GM10266 (cell line): ENCODE data around the gene DIRAS3.
"Not testable (repeated sequence)": the region's sequence is repeated elsewhere in the genome, so short reads cannot be mapped to it uniquely, and the experiment has no call there.

ENCODE experiments used
- DNase-seq: peaks from one replicate; pipeline ENCODE4 v3.0.0; 2012; ENCODE audit errors: extremely low spot score
- CTCF ChIP-seq: IDR thresholded peaks from 2 replicates; pipeline ENCODE4 v1.5.1; 2012; ENCODE audit warnings: mild to moderate bottlenecking, low read depth; ENCODE audit not compliant: control insufficient read depth, insufficient read depth; ENCODE audit errors: missing control alignments

Gene DIRAS3

GRCh38 chr1:68016381-68016780 lies 34.0 kb downstream of the DIRAS3 start:
- TF ChIP-seq CTCF, result no peak
- no peak for DNase-seq

GRCh38 chr1:68015971-68016370 lies 34.5 kb downstream of the DIRAS3 start:
- TF ChIP-seq CTCF, result no peak
- DNase-seq, result no peak

GRCh38 chr1:68015369-68015768 lies 35.1 kb downstream of the DIRAS3 start:
- TF ChIP-seq CTCF, result no peak

DNA sequence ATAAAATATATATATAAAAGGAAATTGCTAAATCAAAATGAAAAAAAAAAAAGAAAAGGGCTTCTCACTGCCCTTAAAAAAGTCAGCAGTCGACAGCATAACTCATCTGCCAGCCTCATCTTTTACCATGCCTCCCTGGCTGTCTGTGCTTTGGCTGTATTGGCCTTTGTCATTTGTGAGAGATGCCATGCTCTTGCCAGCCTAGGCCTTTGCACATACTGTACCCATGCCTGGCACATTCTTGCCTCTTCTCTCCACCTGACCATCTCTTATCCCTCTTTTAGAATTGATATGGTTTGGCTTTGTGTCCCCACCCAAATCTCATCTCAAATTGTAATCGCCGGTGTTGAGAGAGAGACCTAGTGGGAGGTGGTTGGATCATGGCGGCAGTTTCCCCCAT lies 37.1 kb downstream of the DIRAS3 start:
- no peak for TF ChIP-seq CTCF
- no peak for DNase-seq

More at GRCh38 chr1:68015369-68015768, 35.1 kb downstream of the DIRAS3 start:
- no peak for DNase-seq

DNA sequence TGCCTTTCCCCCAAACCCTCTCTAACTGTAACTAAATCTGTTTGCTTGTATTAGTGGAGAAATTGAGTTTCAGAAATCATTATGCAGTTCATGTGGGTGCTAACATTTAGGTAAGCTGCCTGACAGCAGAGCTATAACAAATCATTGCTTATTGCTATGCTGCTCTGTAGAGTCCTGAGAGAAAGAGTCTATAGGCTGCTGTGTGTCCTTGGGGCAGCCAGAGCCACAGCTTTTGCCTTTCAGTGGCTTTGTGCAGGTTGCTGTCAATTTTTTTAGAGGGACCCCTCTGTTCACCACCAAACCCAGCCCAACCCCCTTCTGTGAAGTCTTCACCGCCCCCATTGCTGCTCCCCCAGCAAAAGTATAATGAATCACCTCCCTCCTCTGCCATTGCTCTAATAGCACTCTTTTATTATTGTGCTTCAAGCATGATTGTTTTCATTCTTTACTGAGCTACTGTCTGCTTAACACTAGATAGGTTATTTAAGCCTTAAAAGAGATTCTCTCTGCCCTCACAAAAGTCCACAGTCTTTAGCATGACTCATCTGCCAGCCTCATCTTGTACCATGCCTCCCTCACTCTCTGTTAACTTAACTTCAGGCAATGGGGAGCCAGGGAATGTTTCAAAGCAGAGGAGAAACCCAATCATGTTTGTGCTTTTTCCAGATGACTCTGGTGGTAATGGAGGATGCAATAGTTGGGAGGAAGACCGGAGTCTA lies 38.6 kb downstream of the DIRAS3 start:
- DNase-seq, result no peak
- TF ChIP-seq CTCF, result no peak

DNA sequence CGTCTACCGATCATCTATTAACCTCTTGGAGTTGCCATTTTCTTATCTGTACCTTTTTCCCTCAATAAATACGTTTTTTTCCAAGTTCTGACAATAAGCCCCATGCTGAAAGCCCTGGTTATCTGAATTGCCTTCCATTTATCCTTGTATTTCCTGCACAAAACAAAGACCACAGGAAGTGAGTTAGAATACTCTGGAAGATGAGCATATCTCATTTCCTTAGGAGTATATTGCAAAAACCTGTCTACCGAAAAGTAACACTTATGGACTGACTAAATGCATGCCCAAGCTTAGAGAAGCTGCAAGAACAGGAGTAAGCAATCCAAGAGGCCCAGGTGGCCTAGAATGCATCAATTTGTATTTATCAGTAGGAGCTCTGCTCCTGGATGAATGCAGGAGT lies 39.9 kb downstream of the DIRAS3 start:
- no peak for TF ChIP-seq CTCF
- DNase-seq, result no peak

DNA sequence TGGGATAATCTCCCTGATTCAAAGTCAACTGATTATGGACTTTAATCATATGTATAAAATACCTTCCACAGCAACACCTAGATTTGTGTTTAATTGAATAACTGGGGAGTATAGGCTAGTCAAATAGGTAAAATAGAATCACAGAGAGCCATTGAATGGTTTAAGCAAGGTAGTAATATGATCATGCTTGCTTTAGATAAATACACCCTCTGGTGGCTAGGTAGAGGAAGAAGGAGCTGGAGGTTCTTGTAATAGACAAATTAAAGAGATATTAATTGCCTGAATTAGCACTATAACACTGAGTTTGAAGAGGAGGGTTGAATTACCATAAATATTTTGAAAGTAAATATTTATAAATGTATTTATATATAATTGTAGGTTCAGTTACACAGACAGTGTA lies 40.3 kb downstream of the DIRAS3 start:
- no peak for TF ChIP-seq CTCF

GRCh38 chr1:68003626-68004025 lies 46.8 kb downstream of the DIRAS3 start:
- not testable (repeated sequence) for DNase-seq

More for the DNA sequence above, 40.3 kb downstream of the DIRAS3 start:
- DNase-seq, result no peak
